Panc1 (cell line): ENCODE measurements around the gene DNER.

Experiments
- CTCF ChIP-seq: fragments of 450-650 bp; IDR thresholded peaks from 2 replicates; pipeline ENCODE4 v1.5.1; 2017; ENCODE audit warnings: mild to moderate bottlenecking
- POLR2AphosphoS5 ChIP-seq: IDR thresholded peaks from 2 replicates; pipeline ENCODE4 v1.6.1; 2012; ENCODE audit warnings: mild to moderate bottlenecking, low read depth, low read length, moderate library complexity
- REST ChIP-seq, 2 experiments: IDR thresholded peaks; 2 replicates each; pipeline ENCODE4 v1.6.1; 2011 to 2012; ENCODE audit warnings: low read depth in 2 of 2, control low read depth in 1 of 2, low read length in 1 of 2, mild to moderate bottlenecking in 1 of 2, moderate library complexity in 1 of 2; ENCODE audit not compliant: insufficient read depth in 1 of 2

GRCh38 chr2:229708335-229708734 is 6.0 kb downstream of the DNER start:
- TF ChIP-seq CTCF (no peak), REST (IDR thresholded peaks at IDR 0.05; ENCODE audit: insufficient read depth in 1 of 2, low read depth in 2 of 2, low read length in 1 of 2) (no peak), POLR2AphosphoS5 (no peak)
